Skeletal muscle cell (primary cell): ENCODE data around the gene IGFALS.

Experiments
- DNase-seq: peaks from one replicate; pipeline ENCODE4 v3.0.0-alpha.2; 2010; ENCODE audit warnings: low read depth
- H3K4me3 ChIP-seq: 2 replicates; pipeline ENCODE4 v1.5.1; 2011; ENCODE audit warnings: low read depth, mild to moderate bottlenecking, control low read depth, low read length, moderate library complexity

IGFALS gene

DNA sequence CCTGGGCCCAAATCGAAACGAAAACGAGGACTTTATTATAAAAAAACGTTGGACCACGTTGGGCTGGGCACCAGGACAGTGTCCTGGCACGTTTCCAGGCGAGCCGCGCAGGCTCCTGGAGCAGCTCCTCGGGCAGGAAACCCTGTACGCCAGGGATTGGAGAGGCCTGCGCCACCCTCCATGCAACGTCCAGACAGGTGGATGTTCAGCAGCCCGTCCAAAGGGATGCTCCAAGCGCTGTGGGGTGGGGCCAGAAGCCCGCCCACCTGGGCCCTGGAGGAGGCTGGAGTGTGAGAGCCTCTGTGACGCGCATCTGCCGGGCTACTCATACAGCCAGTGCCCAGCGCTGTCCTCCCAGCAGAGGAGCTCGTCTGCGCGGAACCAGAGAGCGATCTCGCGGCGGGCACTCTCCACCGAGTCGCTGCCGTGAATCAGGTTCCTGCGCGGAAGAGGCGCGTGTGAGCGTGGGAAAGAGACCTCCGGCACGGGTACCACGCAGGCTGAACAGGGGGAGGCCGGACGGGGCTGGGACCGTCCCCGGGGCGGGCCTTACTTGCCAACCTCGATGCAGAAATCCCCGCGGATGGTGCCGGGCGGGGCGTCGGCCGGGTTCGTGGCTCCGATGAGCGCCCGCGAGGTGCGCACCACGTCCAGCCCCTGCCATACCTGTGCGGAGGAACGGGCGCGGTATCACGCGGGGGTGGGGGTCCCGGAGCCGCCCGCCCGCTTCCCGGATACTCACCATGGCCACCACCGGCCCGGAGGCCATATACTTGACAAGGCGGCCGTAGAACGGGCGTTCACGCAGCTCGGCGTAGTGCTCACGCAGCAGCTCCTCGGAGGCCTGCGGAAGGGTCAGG, 22.9 kb downstream of the IGFALS start:
- H3K4me3 ChIP-seq: peak overlapping the region; percentile 78
- DNase-seq: no peak

DNA sequence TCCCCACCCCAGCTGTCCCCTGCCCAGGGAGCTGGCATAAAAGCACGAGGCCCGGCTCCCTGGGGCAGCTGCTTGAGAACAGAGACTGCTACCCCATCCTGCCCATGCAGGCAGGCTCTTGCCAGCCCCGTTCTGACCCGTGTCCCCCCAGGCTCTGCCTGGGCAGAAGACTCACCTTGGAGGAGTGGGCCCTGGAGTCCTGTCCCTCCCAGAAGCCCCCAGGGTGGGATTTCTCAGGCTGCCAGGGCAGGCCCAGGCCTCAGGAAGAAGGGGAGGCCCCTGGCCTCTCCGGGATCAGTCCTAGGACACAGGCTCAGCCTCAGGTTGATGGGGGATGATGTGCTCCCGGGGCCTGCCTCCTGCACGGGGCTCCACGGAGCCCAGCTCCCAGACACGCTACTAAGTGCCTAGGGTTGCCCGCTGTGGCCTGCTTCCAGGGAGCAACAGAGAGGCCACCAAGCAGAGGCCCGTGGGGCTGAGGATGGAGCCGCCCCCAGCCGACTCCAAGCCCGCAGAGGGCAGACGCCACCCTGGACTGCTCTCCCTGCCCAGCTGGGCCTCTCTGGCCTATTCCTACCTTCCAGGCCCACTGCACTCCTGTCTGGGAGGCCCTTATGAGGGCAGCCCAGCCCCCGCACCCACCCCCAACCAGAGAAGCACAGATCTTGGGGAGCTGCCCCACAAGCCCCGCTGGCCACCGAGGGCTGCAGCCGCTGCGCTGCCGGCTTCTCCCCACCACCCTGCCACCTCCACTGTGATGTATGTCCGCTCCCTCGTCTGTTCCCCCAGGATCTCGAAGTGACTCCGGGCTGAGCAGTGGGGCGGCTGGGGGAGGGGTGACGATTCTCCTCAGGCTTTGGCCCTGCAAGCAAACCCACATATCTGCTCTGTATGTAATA, 23.9 kb downstream of the IGFALS start:
- no peak for DNase-seq
- no peak overlapping the region for H3K4me3 ChIP-seq

DNA sequence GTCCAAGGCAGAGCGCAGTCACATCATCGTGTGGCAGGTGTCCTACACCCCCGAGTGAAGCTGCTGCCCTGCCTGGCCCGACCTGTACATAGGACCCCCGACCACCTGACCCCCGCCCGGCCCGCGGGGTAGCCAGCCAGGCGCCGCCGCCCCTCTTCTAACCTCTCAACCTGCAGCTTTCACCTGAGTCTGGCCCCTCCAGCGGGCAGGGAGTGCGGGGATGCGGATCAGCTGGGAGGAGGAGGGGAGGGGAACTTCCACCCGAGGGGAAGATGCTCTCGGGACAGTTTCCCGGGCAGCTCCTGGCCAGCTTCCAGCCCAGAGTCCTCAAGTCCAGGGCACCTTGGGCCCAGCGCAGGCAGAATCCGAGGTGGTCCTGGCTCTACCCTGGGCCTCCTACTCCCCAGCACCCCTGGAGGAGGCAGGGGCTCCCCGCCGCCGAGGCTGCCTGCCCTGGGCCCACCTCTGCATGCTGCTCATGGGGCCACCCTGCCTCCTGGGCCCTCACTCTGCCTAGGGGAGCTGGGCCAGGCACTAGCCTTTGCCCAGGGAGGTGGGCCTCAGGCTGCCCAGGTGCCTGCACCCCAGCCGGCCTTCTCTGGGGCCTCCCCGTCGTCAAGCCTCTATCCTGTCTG, 24.6 kb downstream of the IGFALS start:
- H3K4me3 ChIP-seq: no peak overlapping the region
- DNase-seq: no peak

DNA sequence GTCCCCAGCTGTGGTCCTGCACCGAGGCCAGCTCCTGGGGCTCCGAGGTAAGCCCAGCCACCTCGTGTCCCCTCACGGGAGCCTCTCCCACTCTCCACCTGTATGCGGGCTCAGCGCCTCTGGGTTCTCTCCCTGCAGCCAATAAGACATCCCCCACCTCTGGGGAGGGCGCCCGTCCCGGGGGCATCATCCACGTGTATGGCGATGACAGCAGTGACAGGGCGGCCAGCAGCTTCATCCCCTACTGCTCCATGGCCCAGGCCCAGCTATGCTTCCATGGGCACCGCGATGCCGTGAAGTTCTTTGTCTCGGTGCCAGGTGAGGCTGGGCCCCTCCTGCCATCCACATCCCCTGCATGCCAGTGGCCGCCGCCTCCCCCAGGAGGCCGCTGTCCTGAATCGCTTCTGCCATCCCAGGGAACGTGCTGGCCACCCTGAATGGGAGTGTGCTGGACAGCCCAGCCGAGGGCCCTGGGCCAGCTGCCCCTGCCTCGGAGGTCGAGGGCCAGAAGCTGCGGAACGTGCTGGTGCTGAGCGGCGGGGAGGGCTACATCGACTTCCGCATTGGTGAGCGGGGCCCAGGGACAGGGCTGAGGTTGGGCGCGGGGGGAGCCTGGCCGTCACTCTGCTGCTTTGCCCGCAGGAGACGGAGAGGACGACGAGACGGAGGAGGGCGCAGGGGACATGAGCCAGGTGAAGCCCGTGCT, 25.3 kb downstream of the IGFALS start:
- DNase-seq: no peak
- no peak overlapping the region for H3K4me3 ChIP-seq

DNA sequence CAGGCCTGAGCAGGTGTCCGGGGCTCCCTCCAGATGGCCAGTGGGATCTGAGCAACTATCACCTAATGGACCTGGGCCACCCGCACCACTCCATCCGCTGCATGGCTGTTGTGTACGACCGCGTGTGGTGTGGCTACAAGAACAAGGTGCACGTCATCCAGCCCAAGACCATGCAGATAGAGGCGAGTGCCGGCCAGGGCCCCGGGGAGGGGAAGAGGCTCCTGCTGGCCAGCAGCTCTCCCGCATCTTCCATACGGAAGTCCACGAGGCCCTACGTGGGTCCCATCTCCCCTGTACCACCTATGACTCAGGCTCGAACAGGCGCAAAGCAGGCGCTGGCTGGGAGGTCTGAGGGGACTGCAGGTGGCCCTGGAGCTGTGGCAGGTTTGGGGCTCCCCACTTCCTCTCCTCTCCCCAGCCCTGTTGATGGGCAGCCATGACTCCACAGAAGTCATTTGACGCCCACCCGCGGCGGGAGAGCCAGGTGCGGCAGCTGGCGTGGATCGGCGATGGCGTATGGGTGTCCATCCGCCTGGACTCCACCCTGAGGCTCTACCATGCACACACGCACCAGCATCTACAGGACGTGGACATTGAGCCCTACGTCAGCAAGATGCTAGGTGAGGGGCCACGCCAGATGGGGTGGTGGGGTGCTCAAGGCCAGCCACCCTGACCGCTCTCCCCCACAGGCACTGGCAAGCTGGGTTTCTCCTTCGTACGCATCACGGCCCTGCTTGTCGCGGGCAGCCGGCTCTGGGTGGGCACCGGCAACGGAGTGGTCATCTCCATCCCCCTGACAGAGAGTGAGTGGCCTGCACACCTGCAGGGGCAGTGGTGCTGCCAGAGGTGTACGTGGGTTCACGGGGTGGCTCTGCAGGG, 26.1 kb downstream of the IGFALS start:
- no peak overlapping the region for H3K4me3 ChIP-seq
- DNase-seq: no peak

DNA sequence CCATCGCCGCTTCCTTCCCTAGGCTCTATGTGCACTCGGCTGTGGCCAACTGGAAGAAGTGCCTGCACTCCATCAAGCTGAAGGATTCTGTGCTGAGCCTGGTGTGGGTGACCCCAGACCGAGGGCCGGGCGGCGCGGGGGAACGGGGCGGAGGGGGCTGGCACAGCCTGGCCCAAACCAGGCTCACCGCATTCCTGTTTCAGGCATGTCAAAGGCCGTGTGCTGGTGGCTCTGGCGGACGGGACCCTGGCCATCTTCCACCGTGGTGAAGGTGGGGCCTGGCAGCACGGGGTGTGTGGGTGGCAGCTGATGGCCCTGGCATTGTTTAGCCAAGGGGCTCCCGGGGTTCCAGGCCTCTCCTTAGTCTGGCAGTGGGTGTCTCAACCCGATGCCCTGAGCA, 26.8 kb downstream of the IGFALS start:
- DNase-seq: no peak
- no peak overlapping the region for H3K4me3 ChIP-seq

DNA sequence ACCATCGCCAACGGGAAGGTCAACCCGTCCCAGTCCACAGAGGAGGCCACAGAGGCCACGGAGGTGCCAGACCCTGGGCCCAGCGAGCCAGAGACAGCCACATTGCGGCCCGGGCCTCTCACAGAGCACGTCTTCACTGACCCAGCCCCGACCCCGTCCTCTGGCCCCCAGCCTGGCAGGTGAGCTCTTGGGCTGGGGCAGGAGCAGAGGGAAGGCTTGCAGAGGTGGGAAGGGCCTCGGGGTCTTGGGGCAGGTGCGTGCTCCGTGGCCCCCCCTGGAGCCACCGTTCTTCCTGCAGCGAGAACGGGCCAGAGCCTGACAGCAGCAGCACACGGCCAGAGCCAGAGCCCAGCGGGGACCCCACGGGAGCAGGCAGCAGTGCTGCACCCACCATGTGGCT, 27.3 kb downstream of the IGFALS start:
- no peak overlapping the region for H3K4me3 ChIP-seq
- no peak for DNase-seq

DNA sequence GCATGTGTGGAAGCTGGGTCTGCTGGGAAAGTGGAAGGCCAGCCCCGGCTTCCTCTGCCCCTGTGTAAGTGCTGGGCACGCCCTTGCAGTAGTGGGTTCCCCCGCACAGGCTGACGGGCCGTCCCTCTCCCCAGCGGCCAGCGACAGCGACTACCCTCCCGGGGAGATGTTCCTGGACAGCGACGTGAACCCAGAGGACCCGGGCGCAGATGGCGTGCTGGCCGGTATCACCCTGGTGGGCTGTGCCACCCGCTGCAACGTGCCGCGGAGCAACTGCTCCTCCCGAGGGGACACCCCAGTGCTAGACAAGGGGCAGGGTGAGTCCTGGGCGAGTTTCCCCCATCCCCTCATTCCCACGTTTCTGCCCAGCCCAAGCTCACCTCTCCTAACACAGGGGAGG, 27.7 kb downstream of the IGFALS start:
- DNase-seq: no peak
- H3K4me3 ChIP-seq: no peak overlapping the region

DNA sequence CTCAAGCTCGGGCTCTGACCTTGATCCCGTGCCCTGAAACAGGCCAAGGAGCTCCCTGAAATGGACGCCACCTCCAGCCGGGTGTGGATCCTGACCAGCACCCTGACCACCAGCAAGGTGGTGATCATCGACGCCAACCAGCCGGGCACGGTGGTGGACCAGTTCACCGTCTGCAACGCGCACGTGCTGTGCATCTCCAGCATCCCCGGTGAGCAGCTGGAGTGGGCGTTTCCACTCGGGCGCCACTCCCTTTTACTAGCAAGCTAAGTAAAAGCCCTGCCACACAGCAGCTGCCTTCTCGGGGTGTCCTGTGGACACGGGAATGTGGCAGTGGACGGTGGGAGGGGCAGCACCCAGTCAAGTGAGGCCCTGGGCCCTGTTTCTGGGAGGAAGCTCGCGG, 28.5 kb downstream of the IGFALS start:
- no peak overlapping the region for H3K4me3 ChIP-seq

DNA sequence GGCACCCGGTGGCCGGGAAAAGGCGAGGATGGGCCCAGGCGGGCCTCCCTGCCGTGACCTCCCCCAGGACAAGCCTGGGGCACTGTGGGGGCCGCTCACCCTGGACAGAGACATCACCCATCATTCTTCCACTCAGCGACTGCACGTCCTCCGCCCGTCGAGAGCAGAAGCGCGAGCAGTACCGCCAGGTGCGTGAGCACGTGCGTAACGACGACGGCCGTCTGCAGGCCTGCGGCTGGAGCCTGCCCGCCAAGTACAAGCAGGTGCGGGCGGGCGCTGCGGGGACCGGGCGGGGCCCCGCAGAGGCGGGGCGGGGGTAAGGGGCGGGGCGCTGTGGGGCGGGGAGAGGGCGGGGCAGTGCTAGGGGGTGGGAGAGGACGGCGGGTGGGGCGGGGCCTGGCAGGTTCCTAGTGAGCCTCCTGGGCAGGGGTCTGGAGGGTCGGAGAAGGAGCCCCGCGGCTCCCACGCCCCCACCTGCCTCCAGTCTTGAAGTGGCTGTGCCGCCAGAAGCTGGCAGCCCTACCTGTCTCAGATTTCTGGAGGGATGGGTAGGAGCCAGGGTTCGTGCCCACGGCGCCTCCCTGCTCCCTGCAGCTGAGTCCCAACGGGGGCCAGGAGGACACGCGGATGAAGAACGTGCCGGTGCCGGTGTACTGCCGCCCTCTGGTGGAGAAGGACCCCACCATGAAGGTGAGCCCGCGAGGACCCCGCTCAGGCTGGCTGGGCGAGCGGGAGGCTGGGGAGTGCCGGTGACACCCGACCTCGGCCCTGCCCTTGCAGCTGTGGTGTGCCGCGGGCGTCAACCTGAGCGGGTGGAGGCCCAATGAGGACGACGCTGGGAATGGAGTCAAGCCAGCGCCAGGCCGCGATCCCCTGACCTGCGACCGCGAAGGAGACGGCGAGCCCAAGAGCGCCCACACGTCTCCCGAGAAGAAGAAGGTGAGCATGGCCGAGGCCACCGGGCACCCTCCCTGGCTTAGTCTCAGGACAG, 29.7 kb downstream of the IGFALS start:
- DNase-seq: no peak
- H3K4me3 ChIP-seq: no peak overlapping the region

More for the DNA sequence above, 28.5 kb downstream of the IGFALS start:
- no peak for DNase-seq

DNA sequence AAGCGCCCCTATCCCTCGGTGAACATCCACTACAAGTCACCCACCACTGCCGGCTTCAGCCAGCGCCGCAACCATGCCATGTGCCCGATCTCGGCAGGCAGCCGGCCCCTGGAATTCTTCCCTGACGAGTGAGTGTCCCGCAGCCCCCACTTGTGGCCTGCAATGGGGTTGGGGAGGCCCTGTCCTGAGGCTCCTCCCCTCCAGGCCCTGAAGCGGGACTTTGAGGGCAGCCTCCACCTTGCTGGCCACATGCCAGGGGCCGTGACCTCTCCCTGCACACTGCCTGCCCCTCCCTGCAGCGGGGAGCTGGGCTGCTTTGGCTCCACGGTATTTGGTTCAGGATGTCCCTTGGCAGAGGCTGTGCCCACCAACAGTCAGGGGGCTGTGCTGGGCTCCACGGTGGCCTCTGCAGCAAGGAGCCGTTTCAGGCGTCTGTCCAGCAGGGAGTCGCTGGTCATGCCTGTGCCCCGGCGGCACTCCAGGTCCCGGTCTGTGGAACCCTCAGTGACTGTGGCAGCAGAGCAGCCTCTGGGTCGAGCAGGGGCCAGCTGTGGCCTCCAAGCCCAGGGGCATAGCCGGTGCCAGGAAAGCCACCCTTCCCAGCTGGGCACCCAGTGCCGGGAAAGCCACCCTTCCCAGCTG, 30.5 kb downstream of the IGFALS start:
- no peak overlapping the region for H3K4me3 ChIP-seq
- DNase-seq: no peak

DNA sequence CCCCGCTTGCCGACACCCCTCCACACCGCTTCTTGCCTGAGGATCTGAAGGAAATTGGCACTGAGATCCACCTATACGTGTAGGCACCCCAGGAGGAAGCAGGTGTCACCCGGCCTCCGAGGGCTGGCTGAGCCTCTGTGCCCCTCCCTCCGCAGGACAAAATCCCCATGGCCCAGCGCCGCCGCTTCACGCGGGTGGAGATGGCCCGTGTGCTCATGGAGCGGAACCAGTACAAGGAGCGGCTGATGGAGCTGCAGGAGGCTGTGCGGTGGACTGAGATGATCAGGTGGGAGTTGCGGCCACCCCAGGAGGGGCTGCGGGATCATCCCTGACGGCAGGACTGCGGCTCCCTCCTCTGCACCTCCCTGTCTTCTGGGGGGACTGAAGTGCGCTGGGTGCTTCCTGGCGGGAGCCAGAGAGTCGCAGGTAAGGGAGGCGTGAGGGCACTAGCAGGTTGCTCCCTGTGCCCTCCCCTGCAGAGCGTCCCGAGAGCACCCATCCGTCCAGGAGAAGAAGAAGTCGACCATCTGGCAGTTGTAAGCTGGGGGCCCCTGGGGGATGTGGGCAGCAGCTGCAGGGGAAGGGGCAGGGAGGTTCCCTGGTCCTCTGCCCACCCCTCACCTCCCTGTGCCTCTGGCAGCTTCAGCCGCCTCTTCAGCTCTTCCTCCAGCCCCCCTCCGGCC, 31.2 kb downstream of the IGFALS start:
- H3K4me3 ChIP-seq: no peak overlapping the region
- no peak for DNase-seq

DNA sequence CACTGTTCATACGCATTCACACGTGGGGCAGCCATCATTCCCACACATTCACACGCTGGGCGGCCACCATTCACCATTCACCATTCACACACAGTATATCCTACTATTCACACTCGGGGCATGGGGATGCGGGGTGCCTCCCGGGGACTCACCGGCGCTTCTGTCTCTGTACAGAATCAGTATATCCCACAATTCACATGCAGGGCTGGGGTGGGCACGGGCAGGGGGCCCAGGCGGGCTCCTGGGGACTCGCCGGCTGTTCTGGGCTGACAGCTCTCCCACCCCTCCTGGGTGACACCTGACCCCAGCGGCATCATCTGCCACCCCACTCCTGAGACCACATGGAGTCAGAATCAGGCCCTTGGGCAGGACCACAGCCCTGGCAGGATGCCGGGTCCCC, 31.8 kb downstream of the IGFALS start:
- no peak overlapping the region for H3K4me3 ChIP-seq
- DNase-seq: no peak

DNA sequence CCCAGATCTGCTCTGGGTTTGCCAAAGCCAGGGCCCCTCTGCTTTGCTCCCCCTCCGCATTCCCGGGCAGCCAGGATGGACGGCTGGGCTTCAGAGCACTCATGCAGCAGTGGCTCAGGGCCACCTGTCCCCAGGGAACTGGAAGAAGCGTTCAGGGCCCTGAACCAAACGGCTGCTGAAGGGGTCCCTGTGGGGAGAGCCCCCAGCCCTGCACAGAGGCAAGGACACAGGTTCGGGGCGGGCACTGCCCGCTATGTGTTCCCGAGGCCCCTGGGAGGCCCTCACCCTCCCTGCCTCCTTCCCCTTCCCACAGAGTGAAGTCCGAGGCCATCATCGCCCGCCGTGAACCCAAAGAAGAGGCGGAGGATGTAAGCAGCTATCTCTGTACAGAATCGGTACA, 32.6 kb downstream of the IGFALS start:
- no peak for DNase-seq
- no peak overlapping the region for H3K4me3 ChIP-seq

DNA sequence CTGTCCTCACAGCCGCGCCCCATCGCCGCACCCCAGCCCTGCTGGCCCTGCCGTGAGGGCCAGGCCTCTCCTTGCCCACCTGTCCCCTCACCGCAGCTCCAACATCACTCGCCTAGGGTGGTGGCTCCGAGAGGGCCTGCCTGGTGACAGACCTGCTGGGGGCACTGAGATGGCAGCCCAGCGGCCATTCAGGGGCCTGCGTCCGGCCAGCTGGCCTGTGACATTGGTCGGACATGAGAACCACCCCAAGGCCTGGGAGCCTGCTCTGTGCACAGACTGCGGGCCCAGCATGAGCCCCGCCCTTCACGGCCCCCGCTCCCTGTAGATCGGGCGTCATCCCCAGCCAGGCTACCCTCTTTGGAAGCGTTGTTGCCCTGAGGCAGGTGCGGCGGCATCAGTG, 34.0 kb downstream of the IGFALS start:
- H3K4me3 ChIP-seq: no peak overlapping the region
- no peak for DNase-seq

DNA sequence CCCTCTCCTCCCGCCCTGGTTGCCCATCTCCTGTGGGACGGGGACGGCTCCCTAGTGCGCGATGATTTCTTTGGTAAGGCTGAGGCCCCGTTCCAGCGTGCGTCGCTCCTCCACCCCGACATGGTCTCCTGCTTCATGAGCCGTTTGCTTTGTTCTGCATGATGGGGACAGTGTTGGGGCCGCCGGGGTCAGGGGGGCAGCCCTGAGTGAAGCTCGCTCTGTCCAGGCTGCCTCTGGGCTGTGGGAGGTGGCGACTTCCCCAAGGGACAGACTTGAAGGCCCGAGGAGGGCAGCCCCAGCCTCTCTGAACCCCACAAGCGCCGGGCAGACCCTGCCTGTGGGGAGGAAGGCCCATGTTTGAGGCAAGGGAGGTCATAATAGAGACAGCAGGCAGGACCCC, 34.6 kb downstream of the IGFALS start:
- H3K4me3 ChIP-seq: no peak overlapping the region
- no peak for DNase-seq
